Mesendoderm (in vitro differentiated cells): ENCODE data around the gene CLDN17.

ENCODE experiments used
- DNase-seq: peaks from one replicate; pipeline ENCODE4 v3.0.0; 2013
- H2AK5ac ChIP-seq: 2 replicates; pipeline ENCODE4 v1.6.1; 2013; ENCODE audit warnings: low read length, inconsistent platforms
- H2BK120ac ChIP-seq: 2 replicates; pipeline ENCODE4 v1.6.1; 2013; ENCODE audit warnings: low read depth, mild to moderate bottlenecking, low read length, moderate library complexity, mixed read lengths
- H2BK15ac ChIP-seq: replicated peaks from 2 replicates; pipeline ENCODE4 v1.6.1; 2013; ENCODE audit warnings: low read depth, mild to moderate bottlenecking, moderate library complexity
- H2BK5ac ChIP-seq: 2 replicates; pipeline ENCODE4 v1.6.1; 2013; ENCODE audit warnings: low read length, inconsistent platforms
- H3K18ac ChIP-seq: 2 replicates; pipeline ENCODE4 v1.6.1; 2013; ENCODE audit warnings: mild to moderate bottlenecking, low read length, mixed read lengths
- H3K23ac ChIP-seq: one replicate; pipeline ENCODE4 v1.6.1; 2013; ENCODE audit warnings: low read length
- H3K27ac ChIP-seq: 2 replicates; pipeline ENCODE4 v1.5.1; 2013; ENCODE audit warnings: low read depth, mild to moderate bottlenecking, inconsistent platforms, low read length, moderate library complexity
- H3K27me3 ChIP-seq: 2 replicates; pipeline ENCODE4 v1.6.1; 2013; ENCODE audit warnings: low read length, control low read depth, mild to moderate bottlenecking, inconsistent platforms; ENCODE audit not compliant: insufficient read depth, poor library complexity
- H3K36me3 ChIP-seq: 2 replicates; pipeline ENCODE4 v1.6.1; 2013; ENCODE audit warnings: low read length, inconsistent platforms; ENCODE audit not compliant: control insufficient read depth, insufficient read depth
- H3K4ac ChIP-seq: one replicate; pipeline ENCODE4 v1.6.1; 2013; ENCODE audit warnings: low read depth, mild to moderate bottlenecking, low read length, moderate library complexity
- H3K4me1 ChIP-seq: 2 replicates; pipeline ENCODE4 v1.6.1; 2013; ENCODE audit warnings: low read depth, low read length, inconsistent platforms; ENCODE audit not compliant: control insufficient read depth
- H3K4me2 ChIP-seq: 2 replicates; pipeline ENCODE4 v1.6.1; 2013; ENCODE audit warnings: low read length
- H3K4me3 ChIP-seq: 2 replicates; pipeline ENCODE4 v1.5.1; 2013; ENCODE audit warnings: mild to moderate bottlenecking, low read length
- H3K56ac ChIP-seq: one replicate; pipeline ENCODE4 v1.6.1; 2013; ENCODE audit warnings: low read length
- H3K79me1 ChIP-seq: 2 replicates; pipeline ENCODE4 v1.6.1; 2013; ENCODE audit warnings: low read length, inconsistent platforms
- H3K79me2 ChIP-seq: 2 replicates; pipeline ENCODE4 v1.6.1; 2013; ENCODE audit warnings: mild to moderate bottlenecking, low read length; ENCODE audit not compliant: control insufficient read depth, insufficient read depth
- H3K9ac ChIP-seq: 2 replicates; pipeline ENCODE4 v1.6.1; 2013; ENCODE audit warnings: low read length, inconsistent platforms
- H4K5ac ChIP-seq: one replicate; pipeline ENCODE4 v1.6.1; 2013; ENCODE audit warnings: low read length
- H4K8ac ChIP-seq: one replicate; pipeline ENCODE4 v1.6.1; 2013; ENCODE audit warnings: low read depth, mild to moderate bottlenecking, control low read depth, low read length, moderate library complexity
- WGBS: extraction: QIAGEN DNeasy Blood & Tissue Kit; methylation state at CpG from one replicate; pipeline ENCODE4 v1.1.7; 2013; ENCODE audit warnings: low lambda C conversion rate, missing lambda C conversion rate; ENCODE audit not compliant: insufficient coverage; ENCODE audit errors: extremely low coverage; 5-methylcytosine and 5-hydroxymethylcytosine counted together

The CLDN17 gene

DNA sequence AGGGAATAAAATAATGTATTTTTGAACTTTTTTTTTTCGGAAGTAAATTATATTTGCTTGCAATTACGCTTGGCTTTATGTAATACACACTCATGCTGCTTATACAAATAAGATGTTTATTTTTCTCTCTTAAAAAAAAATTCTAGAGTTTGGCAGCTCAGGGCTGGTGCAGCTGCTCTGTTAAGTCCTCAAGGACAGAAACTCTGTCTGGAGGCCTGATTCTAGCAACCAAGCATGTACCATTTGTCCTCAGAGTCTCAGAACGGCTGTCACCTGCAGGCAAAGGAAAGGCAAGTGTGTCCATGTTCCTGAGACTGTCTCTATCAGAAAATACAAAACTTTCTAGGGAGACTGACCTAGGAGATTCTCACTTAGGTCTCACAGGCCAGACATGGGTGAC is 23.2 kb upstream of the CLDN17 start:
- Histone ChIP-seq H3K4me2 (no peak overlapping the region), H3K27ac (no peak overlapping the region), H3K23ac (no peak overlapping the region), H3K4me3 (no peak overlapping the region), H2BK15ac (no peak overlapping the region), H2BK5ac (no peak overlapping the region), H3K27me3 (no peaks in the 10 kb centered on the region), H3K18ac (no peak overlapping the region), H4K8ac (no peak overlapping the region), H3K4ac (no peak overlapping the region), H3K9ac (no peak overlapping the region), H2BK120ac (no peak overlapping the region), H3K36me3 (no peaks in the 10 kb centered on the region), H3K56ac (no peak overlapping the region), H4K5ac (no peak overlapping the region), H2AK5ac (no peak overlapping the region), H3K79me2 (no peaks in the 10 kb centered on the region), H3K79me1 (no peaks in the 10 kb centered on the region), H3K4me1 (no peaks in the 10 kb centered on the region)
- DNase-seq, result no peak
- WGBS, result no CpG with 5 or more reads among the region's 3 CpGs

- Histone ChIP-seq H2BK5ac (no peak overlapping the region), H3K4me2 (no peak overlapping the region), H4K8ac (no peak overlapping the region), H3K79me2 (no peaks in the 10 kb centered on the region), H3K56ac (no peak overlapping the region), H3K36me3 (no peaks in the 10 kb centered on the region), H3K4ac (no peak overlapping the region), H3K18ac (no peak overlapping the region), H3K9ac (no peak overlapping the region), H3K4me3 (no peak overlapping the region), H2AK5ac (no peak overlapping the region), H3K27me3 (no peaks in the 10 kb centered on the region), H2BK15ac (no peak overlapping the region), H3K79me1 (no peaks in the 10 kb centered on the region), H3K23ac (no peak overlapping the region), H3K4me1 (no peaks in the 10 kb centered on the region), H3K27ac (no peak overlapping the region), H4K5ac (no peak overlapping the region), H2BK120ac (no peak overlapping the region)
- DNase-seq, result no peak
- no CpG with 5 or more reads among the region's 2 CpGs for WGBS
These were observed 19.6 kb upstream of the CLDN17 start for GRCh38 chr21:30186242-30186641.

DNA sequence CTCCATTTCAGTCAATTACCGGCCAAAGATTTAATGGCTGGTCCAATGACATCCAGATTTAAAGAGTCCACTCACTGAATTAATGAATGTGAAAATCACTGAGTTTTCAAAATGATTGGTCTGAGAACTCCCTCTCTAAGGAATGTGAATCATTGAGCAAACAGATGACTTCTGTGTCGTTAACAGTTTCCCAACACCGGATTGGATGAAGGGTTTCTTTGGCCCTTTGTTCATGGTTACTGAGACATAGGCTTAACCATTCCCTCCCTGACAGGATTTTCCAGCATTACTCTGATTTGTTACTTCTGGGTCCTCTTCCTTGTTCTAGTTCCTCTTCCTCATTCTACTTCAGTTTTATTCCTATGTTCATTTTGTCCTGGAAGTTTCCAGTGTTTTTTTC is 1.5 kb upstream of the CLDN17 start:
- no peaks in the 10 kb centered on the region for H3K27me3 ChIP-seq
- H3K79me2 ChIP-seq, result no peaks in the 10 kb centered on the region
- no peak overlapping the region for H2BK15ac ChIP-seq
- no peaks in the 10 kb centered on the region for H3K4me1 ChIP-seq
- H3K56ac ChIP-seq, result no peak overlapping the region
- H3K23ac ChIP-seq, result no peak overlapping the region
- H3K4me2 ChIP-seq, result no peak overlapping the region
- no peak overlapping the region for H3K9ac ChIP-seq
- H3K36me3 ChIP-seq, result no peaks in the 10 kb centered on the region
- WGBS, result no CpG with 5 or more reads among the region's 3 CpGs
- H2BK120ac ChIP-seq, result no peak overlapping the region
- no peak overlapping the region for H2AK5ac ChIP-seq
- H2BK5ac ChIP-seq, result no peak overlapping the region
- no peak for DNase-seq
- no peak overlapping the region for H3K4me3 ChIP-seq
- no peak overlapping the region for H3K4ac ChIP-seq
- H3K18ac ChIP-seq, result no peak overlapping the region
- H4K8ac ChIP-seq, result no peak overlapping the region
- no peaks in the 10 kb centered on the region for H3K79me1 ChIP-seq
- H4K5ac ChIP-seq, result no peak overlapping the region
- H3K27ac ChIP-seq, result no peak overlapping the region

GRCh38 chr21:30166171-30166570 is 434 bp downstream of the CLDN17 start:
- H2BK5ac ChIP-seq, result no peak overlapping the region

DNA sequence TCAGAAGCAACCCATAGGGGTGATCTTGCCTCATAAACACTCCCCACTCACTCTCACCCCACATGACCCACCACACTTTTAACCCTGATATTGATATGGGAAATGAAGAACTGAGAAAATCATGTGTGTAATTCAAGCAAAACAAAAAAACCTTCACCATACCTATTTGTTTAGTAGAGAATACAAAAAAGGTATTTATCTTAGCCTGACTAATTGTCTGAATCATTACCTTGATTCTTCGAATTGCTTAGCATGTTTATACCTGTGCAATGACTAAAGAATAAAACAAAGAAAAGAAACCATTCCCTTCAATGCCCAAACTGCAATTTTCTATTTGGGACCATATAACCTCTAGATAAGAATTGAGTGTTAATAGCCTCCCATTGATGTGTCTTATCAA is 1.8 kb downstream of the CLDN17 start:
- no peak overlapping the region for H3K9ac ChIP-seq
- no peaks in the 10 kb centered on the region for H3K79me1 ChIP-seq
- no peaks in the 10 kb centered on the region for H3K36me3 ChIP-seq
- WGBS, result no CpG with 5 or more reads among the region's 1 CpG
- no peak overlapping the region for H3K4me2 ChIP-seq
- no peak overlapping the region for H2BK15ac ChIP-seq
- no peak overlapping the region for H3K18ac ChIP-seq
- no peak overlapping the region for H2BK120ac ChIP-seq
- no peak overlapping the region for H4K5ac ChIP-seq
- no peak overlapping the region for H3K56ac ChIP-seq
- H2BK5ac ChIP-seq, result no peak overlapping the region
- H3K27ac ChIP-seq, result no peak overlapping the region
- no peak overlapping the region for H3K4ac ChIP-seq
- H3K79me2 ChIP-seq, result no peaks in the 10 kb centered on the region
- H3K27me3 ChIP-seq, result no peaks in the 10 kb centered on the region
- H2AK5ac ChIP-seq, result no peak overlapping the region
- no peak for DNase-seq
- H4K8ac ChIP-seq, result no peak overlapping the region
- no peaks in the 10 kb centered on the region for H3K4me1 ChIP-seq
- H3K23ac ChIP-seq, result no peak overlapping the region
- no peak overlapping the region for H3K4me3 ChIP-seq

More at GRCh38 chr21:30166171-30166570, 434 bp downstream of the CLDN17 start:
- Histone ChIP-seq H3K4ac (no peak overlapping the region), H3K4me3 (no peak overlapping the region), H3K4me1 (no peaks in the 10 kb centered on the region), H4K5ac (no peak overlapping the region), H2BK120ac (no peak overlapping the region), H3K27ac (no peak overlapping the region), H3K23ac (no peak overlapping the region), H3K27me3 (no peaks in the 10 kb centered on the region), H2BK15ac (no peak overlapping the region), H3K79me1 (no peaks in the 10 kb centered on the region), H3K56ac (no peak overlapping the region), H3K4me2 (no peak overlapping the region), H2AK5ac (no peak overlapping the region), H3K79me2 (no peaks in the 10 kb centered on the region), H4K8ac (no peak overlapping the region), H3K9ac (no peak overlapping the region), H3K18ac (no peak overlapping the region), H3K36me3 (no peaks in the 10 kb centered on the region)
- WGBS, result no CpG with 5 or more reads among the region's 9 CpGs
- no peak for DNase-seq

- Histone ChIP-seq H2BK5ac (no peak overlapping the region), H3K27me3 (no peaks in the 10 kb centered on the region), H3K9ac (no peak overlapping the region), H3K27ac (no peak overlapping the region), H3K56ac (no peak overlapping the region), H3K4me1 (no peaks in the 10 kb centered on the region), H3K36me3 (no peaks in the 10 kb centered on the region), H3K79me1 (no peaks in the 10 kb centered on the region), H4K5ac (no peak overlapping the region), H3K4ac (no peak overlapping the region), H3K18ac (no peak overlapping the region), H3K4me3 (no peak overlapping the region), H2BK15ac (no peak overlapping the region), H2BK120ac (no peak overlapping the region), H2AK5ac (no peak overlapping the region), H3K79me2 (no peaks in the 10 kb centered on the region), H4K8ac (no peak overlapping the region), H3K4me2 (no peak overlapping the region), H3K23ac (no peak overlapping the region)
- WGBS, result no CpG with 5 or more reads among the region's 1 CpG
- no peak for DNase-seq
These were observed 12.8 kb downstream of the CLDN17 start for GRCh38 chr21:30153697-30154340.
